ENCODE results near the gene GTPBP4.

DNA sequence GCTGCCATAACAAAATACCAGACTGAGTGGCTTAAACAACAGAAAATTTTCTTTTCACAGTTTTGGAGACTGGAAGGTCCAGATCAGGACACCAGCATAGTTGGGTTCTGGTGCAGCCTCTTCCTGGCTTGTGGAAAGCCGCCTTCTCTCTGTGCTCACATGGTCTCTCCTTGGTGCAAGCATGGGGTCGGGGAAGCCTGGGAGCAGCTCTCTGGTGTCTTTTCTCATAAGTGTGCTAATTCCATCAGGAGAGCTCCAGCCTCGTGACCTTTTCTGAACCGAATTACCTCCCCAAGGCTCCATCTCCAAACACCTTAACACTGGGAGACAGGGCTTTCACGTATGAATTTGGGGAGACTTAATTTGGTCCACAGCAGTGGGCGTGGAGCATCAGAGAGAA is 4.8 kb upstream of the GTPBP4 start:
- TF ChIP-seq EP300 (IDR thresholded peaks at IDR 0.05) (no peak), CTCF (IDR thresholded peaks at IDR 0.05) (no peak), BHLHE40 (IDR thresholded peaks at IDR 0.05; ENCODE audit: low read depth, low read length) (no peak), SMC3 (IDR thresholded peaks at IDR 0.05) (no peak)
